Measurements from ENCODE around the gene ST3GAL5.
"Not testable (repeated sequence)": the region's sequence is repeated elsewhere in the genome, so short reads cannot be mapped to it uniquely, and the experiment has no call there.

The ST3GAL5 gene

GRCh38 chr2:85834466-85834865 is 54.3 kb downstream of the ST3GAL5 start:
- DNase-seq (ENCODE audit: low read depth): no peak

- no peak for DNase-seq (ENCODE audit: low read depth)
These were observed 57.1 kb downstream of the ST3GAL5 start for GRCh38 chr2:85831735-85832134.

GRCh38 chr2:85830645-85831044 is 58.1 kb downstream of the ST3GAL5 start:
- no peak for DNase-seq (ENCODE audit: low read depth)

GRCh38 chr2:85829394-85829793 is 59.4 kb downstream of the ST3GAL5 start:
- not testable (repeated sequence) for DNase-seq (ENCODE audit: low read depth)

- DNase-seq (ENCODE audit: low read depth): no peak
These were observed 60.1 kb downstream of the ST3GAL5 start for GRCh38 chr2:85828725-85829124.

- no peak for DNase-seq (ENCODE audit: low read depth)
These were observed 60.8 kb downstream of the ST3GAL5 start for GRCh38 chr2:85827879-85828569.

- peak; percentile 80 for DNase-seq (ENCODE audit: low read depth)
These were observed 61.6 kb downstream of the ST3GAL5 start for GRCh38 chr2:85826990-85827878.

- no peak for DNase-seq (ENCODE audit: low read depth)
These were observed 64.8 kb downstream of the ST3GAL5 start for GRCh38 chr2:85823951-85824350.

- DNase-seq (ENCODE audit: low read depth): no peak
These were observed 66.0 kb downstream of the ST3GAL5 start for GRCh38 chr2:85822766-85823165.

- no peak for DNase-seq (ENCODE audit: low read depth)
These were observed 68.8 kb downstream of the ST3GAL5 start for GRCh38 chr2:85819811-85820510.

GRCh38 chr2:85814802-85815550 is 73.8 kb downstream of the ST3GAL5 start:
- no peak for DNase-seq (ENCODE audit: low read depth)

- DNase-seq (ENCODE audit: low read depth): peak; percentile 73
These were observed 74.6 kb downstream of the ST3GAL5 start for GRCh38 chr2:85813982-85814801.

- no peak for DNase-seq (ENCODE audit: low read depth)
These were observed 75.4 kb downstream of the ST3GAL5 start for GRCh38 chr2:85813211-85813981.

GRCh38 chr2:85812094-85812735 is 76.6 kb downstream of the ST3GAL5 start:
- no peak for DNase-seq (ENCODE audit: low read depth)

GRCh38 chr2:85811180-85812093 is 77.4 kb downstream of the ST3GAL5 start:
- DNase-seq (ENCODE audit: low read depth): no peak

- no peak for DNase-seq (ENCODE audit: low read depth)
These were observed 78.2 kb downstream of the ST3GAL5 start for GRCh38 chr2:85810371-85811179.

- DNase-seq (ENCODE audit: low read depth): no peak
These were observed 81.0 kb downstream of the ST3GAL5 start for GRCh38 chr2:85807756-85808155.
